GM10248 (cell line): ENCODE results near the gene NLRP13.

Experiments used
- CTCF ChIA-PET: fragments of 300-600 bp; sonication (Branson Sonifier 250); formaldehyde crosslinking; extraction: SDS; loops from one replicate; lab custom pipeline; 2021; ENCODE audit warnings: antibody characterized with exemption; lab: Yijun Ruan, JAX
- POLR2A ChIA-PET: fragments of 350-650 bp; sonication (Branson Sonifier 250); formaldehyde crosslinking; extraction: SDS; loops from one replicate; lab custom pipeline; 2020; ENCODE audit warnings: antibody characterized with exemption; lab: Yijun Ruan, JAX
- DNase-seq: peaks from one replicate; pipeline ENCODE4 v3.0.0; 2012; ENCODE audit errors: extremely low spot score
- CTCF ChIP-seq: IDR thresholded peaks from 2 replicates; pipeline ENCODE4 v1.5.1; 2012; ENCODE audit warnings: mild to moderate bottlenecking, low read depth; ENCODE audit errors: extremely low read depth, missing control alignments, control extremely low read depth

Gene NLRP13

DNA sequence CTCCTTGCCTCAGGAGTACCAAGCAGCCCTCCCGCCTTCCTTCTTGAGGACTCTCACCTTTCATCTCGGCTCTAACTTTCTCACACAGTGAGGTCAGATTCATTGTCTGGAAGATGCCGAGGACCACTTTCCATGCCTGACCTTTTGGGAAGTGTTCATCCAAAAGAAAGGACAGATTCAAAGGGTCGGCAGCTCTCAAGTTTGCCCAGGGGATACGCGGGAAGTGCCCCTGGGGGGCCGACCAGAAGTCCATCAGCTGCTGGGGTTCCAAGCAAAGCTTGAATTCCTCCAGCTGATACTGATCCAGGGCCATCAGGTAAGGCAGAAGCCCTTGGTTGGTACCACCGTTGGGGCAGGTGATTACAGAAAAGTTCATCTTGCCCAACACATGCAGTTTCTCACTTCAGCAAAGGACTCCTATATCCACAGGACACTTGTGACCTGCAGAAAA lies at the start of gene NLRP13:
NLRP13 (minus strand) TSS at position 401 of the 451 bp plus-strand sequence; CDS start at position 376, 25 bp downstream.
- no peak for TF ChIP-seq CTCF
- no peak for DNase-seq
- CTCF ChIA-PET = no interaction called here
- POLR2A ChIA-PET = no interaction called here

GRCh38 chr19:55980415-55980814 lies 48.3 kb upstream of the NLRP13 start:
- POLR2A ChIA-PET = no interaction called here
- TF ChIP-seq CTCF = no peak
- no peak for DNase-seq
- CTCF ChIA-PET = no interaction called here

- no peak for TF ChIP-seq CTCF
- POLR2A ChIA-PET = no interaction called here
These were observed 41.8 kb upstream of the NLRP13 start for GRCh38 chr19:55973982-55974381.

GRCh38 chr19:55962186-55962585 lies 30.1 kb upstream of the NLRP13 start:
- DNase-seq = no peak
- ChIA-PET CTCF (no interaction called here), POLR2A (no interaction called here)
- TF ChIP-seq CTCF = no peak

More at GRCh38 chr19:55973982-55974381, 41.8 kb upstream of the NLRP13 start:
- CTCF ChIA-PET = interaction anchor here (1.5 kb wide), 1 partner anchor 14 kb away, joined by 3 read pairs; no protein-coding TSS in a partner anchor
- DNase-seq = no peak

- TF ChIP-seq CTCF = no peak
- ChIA-PET CTCF (no interaction called here), POLR2A (no interaction called here)
- no peak for DNase-seq
These were observed 28.0 kb upstream of the NLRP13 start for GRCh38 chr19:55959996-55960675.

DNA sequence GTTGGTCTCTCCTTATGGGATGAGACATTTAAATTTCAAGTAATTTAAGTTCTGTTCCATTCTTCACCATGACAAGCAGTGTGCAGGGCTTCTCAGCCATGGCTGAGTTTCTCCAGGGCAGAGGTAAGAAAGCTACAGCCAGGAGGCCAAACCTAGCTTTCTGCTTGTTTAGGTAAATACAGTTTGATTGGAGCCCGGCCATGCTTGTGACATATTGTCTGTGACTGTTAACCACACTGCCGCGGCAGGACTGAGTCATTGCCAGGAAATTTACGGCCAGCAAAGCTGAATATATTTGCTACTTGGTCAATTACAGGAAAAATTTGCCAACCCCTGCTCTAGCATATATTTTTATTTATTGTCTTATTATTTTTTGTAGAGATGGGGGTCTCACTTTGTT lies 26.2 kb upstream of the NLRP13 start:
- CTCF ChIA-PET = no interaction called here
- no peak for DNase-seq

More for the DNA sequence above, 26.2 kb upstream of the NLRP13 start:
- TF ChIP-seq CTCF = no peak
- POLR2A ChIA-PET = no interaction called here
